ENCODE measurements around the gene BDH1. TPM values are rescaled to one million over a fixed set of nuclear protein-coding genes. Genes with fewer than 3 reads are reported as not detected.
"Not testable (repeated sequence)": the region's sequence is repeated elsewhere in the genome, so short reads cannot be mapped to it uniquely, and the experiment has no call there.

Gene BDH1
- total RNA-seq, 3 donors from 2014 or later: 14.6 to 33.1 (median 16.4) TPM

GRCh38 chr3:197567904-197568681 lies 12.3 kb upstream of the BDH1 start:
- no peaks in the 10 kb centered on the region for H3K4me1 ChIP-seq
- H3K36me3 ChIP-seq: no peaks in the 10 kb centered on the region
- no peak for DNase-seq (ENCODE audit: low spot score in 2 of 2)
- TF ChIP-seq POLR2AphosphoS5 (IDR thresholded peaks at IDR 0.05) (no peak), POLR2A (IDR thresholded peaks at IDR 0.05) (no peak), CTCF (IDR thresholded peaks at IDR 0.05) (no peak)
- intact Hi-C loops (cut with DNase I; ENCODE audit: low total_unique reads): no loop called here
- no peak overlapping the region for H3K27ac ChIP-seq
- H3K27me3 ChIP-seq: no peaks in the 10 kb centered on the region
- H3K4me3 ChIP-seq: no peak overlapping the region
- no peaks in the 10 kb centered on the region for H3K9me3 ChIP-seq

DNA sequence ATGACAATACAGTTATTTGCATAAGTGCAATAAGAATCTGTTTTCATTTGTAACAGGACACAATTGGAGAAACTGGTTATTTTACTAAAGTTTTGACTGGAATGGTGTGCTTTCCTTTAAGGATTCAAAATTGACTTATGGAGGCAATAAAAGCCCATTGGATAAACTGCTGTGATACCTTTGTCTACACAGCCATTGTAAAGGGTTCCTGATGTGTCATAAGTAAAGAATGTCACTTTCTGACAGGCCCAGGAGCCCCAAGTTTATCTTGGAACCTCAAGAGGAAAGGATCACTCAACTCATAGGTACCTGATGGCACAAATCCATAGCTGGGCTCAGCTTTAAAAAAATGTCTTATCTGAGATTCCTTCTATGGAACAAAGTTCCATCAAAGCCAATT lies 10.4 kb upstream of the BDH1 start:
- H3K27me3 ChIP-seq; H3K9me3 ChIP-seq; H3K27ac ChIP-seq; H3K4me3 ChIP-seq; H3K36me3 ChIP-seq; intact Hi-C loops (cut with DNase I; ENCODE audit: low total_unique reads); H3K4me1 ChIP-seq; DNase-seq (ENCODE audit: low spot score in 2 of 2): not testable (repeated sequence)

GRCh38 chr3:197564097-197564843 lies 8.5 kb upstream of the BDH1 start:
- no peak for DNase-seq (ENCODE audit: low spot score in 2 of 2)
- Histone ChIP-seq H3K4me3 (no peak overlapping the region), H3K4me1 (no peaks in the 10 kb centered on the region), H3K9me3 (no peaks in the 10 kb centered on the region), H3K27ac (no peak overlapping the region), H3K27me3 (no peaks in the 10 kb centered on the region), H3K36me3 (no peaks in the 10 kb centered on the region)
- intact Hi-C loops (cut with DNase I; ENCODE audit: low total_unique reads): no loop called here
- no peak for TF ChIP-seq CTCF (IDR thresholded peaks at IDR 0.05)
- TF ChIP-seq POLR2A (IDR thresholded peaks at IDR 0.05): no peak
- no peak for TF ChIP-seq POLR2AphosphoS5 (IDR thresholded peaks at IDR 0.05)

DNA sequence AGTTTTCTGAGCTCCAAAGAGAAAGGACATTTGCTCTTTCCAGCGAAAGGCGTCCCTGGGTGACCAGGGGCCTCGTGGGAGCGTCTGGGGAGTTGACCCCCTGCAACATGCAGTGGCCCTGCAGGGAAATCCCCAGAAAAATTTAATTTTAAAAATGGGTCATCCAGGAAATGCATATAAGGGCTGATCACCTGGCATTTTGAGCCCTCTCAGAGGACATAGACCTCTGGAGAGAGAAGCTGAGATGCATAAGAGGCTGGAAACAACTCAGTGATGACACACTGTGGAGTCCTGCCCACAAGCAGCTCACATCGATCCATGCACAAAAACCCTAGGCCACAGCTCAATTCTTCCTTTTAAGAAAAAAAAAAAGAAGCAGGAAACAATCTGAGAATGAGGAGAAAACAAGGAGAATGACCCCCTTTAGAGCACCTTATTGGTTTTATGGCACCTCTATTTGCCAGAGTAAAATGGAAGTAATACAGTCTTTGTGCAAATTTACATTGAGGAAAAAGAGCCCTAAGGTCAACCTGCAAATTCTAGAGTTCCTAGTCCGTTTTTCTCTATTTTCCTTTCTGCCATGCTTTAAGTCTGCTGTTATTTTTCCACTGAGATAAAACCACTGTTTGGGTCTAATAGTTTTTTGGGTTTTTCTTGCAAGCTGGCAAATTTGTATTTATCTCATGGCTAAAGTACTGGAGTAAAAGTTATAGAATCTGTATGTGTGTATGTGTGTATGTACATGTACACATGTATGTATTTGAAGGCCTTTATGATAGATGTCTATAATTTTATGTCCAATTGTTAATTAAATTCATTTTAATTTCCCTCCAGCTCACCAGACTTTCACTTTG lies 6.9 kb upstream of the BDH1 start:
- no peaks in the 10 kb centered on the region for H3K9me3 ChIP-seq
- DNase-seq (ENCODE audit: low spot score in 2 of 2): no peak
- no peak overlapping the region for H3K27ac ChIP-seq
- no peaks in the 10 kb centered on the region for H3K36me3 ChIP-seq
- H3K4me3 ChIP-seq: no peak overlapping the region
- H3K4me1 ChIP-seq: no peaks in the 10 kb centered on the region
- intact Hi-C loops (cut with DNase I; ENCODE audit: low total_unique reads): no loop called here
- TF ChIP-seq POLR2A (IDR thresholded peaks at IDR 0.05) (no peak), CTCF (IDR thresholded peaks at IDR 0.05) (no peak), POLR2AphosphoS5 (IDR thresholded peaks at IDR 0.05) (no peak)
- peaks cover 0 to 4% of the 10 kb centered on the region in 2 donors for H3K27me3 ChIP-seq

- Histone ChIP-seq H3K27me3 (peaks cover 0 to 4% of the 10 kb centered on the region in 2 donors), H3K27ac (no peak overlapping the region), H3K4me3 (no peak overlapping the region), H3K4me1 (no peaks in the 10 kb centered on the region), H3K36me3 (no peaks in the 10 kb centered on the region), H3K9me3 (no peaks in the 10 kb centered on the region)
- TF ChIP-seq POLR2AphosphoS5 (IDR thresholded peaks at IDR 0.05) (no peak), CTCF (IDR thresholded peaks at IDR 0.05) (no peak), POLR2A (IDR thresholded peaks at IDR 0.05) (no peak)
- intact Hi-C loops (cut with DNase I; ENCODE audit: low total_unique reads): no loop called here
- DNase-seq (ENCODE audit: low spot score in 2 of 2): no peak
Observed at GRCh38 chr3:197561926-197562325, 6.2 kb upstream of the BDH1 start.

Data from breast epithelium (tissue), 4 donors.